Measurements from ENCODE around the gene SDK2. TPM values are rescaled to one million over a fixed set of nuclear protein-coding genes. Genes with fewer than 3 reads are reported as not detected.

Gene SDK2
- total and polyA plus RNA-seq, 11 donors = 0.84 to 4.0 (median 2.6) TPM

- WGBS, 4 donors = 60 to 75% (median 68%) methylated on average over 18 to 19 of the region's 19 CpGs
- ATAC-seq = no peak
- no peak overlapping the region for H3K27ac ChIP-seq
- no peak overlapping the region for H3K4me3 ChIP-seq
- peaks cover 0 to 68% (median 13%) of the 10 kb centered on the region in 9 donors for H3K27me3 ChIP-seq
- H3K36me3 ChIP-seq = no peaks in the 10 kb centered on the region
- no peak for DNase-seq
- H3K4me1 ChIP-seq = peaks cover 0 to 30% (median 15%) of the 10 kb centered on the region in 12 donors
- intact Hi-C loops (cut with DNase I) = loop anchor here in 9 of 10 donors (5.0 to 10.0 kb wide), 10 partner anchors 49 to 528 kb away; no protein-coding TSS in a partner anchor
- no peaks in the 10 kb centered on the region for H3K9me3 ChIP-seq
- TF ChIP-seq, protein P1, sequence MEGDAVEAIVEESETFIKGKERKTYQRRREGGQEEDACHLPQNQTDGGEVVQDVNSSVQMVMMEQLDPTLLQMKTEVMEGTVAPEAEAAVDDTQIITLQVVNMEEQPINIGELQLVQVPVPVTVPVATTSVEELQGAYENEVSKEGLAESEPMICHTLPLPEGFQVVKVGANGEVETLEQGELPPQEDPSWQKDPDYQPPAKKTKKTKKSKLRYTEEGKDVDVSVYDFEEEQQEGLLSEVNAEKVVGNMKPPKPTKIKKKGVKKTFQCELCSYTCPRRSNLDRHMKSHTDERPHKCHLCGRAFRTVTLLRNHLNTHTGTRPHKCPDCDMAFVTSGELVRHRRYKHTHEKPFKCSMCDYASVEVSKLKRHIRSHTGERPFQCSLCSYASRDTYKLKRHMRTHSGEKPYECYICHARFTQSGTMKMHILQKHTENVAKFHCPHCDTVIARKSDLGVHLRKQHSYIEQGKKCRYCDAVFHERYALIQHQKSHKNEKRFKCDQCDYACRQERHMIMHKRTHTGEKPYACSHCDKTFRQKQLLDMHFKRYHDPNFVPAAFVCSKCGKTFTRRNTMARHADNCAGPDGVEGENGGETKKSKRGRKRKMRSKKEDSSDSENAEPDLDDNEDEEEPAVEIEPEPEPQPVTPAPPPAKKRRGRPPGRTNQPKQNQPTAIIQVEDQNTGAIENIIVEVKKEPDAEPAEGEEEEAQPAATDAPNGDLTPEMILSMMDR (IDR thresholded peaks at IDR 0.05) = peak in 1 of 12 donors; percentile 14
- no peak for TF ChIP-seq POLR2A (IDR thresholded peaks at IDR 0.05)
Observed at GRCh38 chr17:73646409-73647300, 2.4 kb upstream of the SDK2 start.

DNA sequence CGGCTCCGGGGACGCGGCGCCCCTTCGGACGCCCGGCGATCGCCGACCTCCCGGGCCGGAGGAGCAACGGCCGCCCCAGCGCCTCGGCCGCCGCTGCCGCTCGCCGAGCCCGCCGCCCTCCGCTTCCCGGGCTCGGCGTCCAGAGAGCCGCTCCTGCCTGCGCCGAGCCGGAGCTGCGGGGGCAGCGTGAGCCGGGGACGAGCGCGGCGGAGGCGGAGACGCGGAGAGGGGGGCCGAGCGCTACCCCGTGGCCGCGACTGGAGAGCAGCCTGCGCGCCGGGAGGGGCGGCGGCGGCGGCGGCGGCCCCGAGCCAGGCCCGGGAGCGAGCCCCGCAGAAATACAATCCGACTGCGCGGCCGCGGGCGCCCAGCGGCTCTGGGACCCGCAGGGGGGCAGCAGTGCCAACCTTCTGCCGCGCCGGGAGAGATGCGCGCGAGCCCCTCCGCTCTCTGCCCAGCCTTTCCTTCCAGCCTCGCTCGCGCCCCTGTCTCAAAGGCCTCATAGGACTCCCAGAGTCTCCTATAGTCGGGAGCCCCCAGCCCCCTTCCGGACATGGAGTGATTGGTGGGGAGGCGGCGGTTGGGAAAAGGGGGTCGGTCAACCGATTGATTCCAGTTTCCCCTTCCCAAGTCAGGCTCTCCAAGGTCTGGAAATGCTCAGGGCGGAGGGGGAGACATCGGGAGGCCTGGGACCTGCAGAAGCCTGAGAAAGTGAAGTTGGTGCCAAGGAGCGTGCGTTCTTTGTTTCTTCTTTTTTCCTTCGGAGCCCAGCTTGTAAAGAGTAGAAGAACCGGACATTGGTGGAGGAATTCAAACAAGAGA is 1.0 kb upstream of the SDK2 start:
- no peak for TF ChIP-seq POLR2A (IDR thresholded peaks at IDR 0.05)
- TF ChIP-seq, protein P1 (IDR thresholded peaks at IDR 0.05) = peak in 4 of 12 donors; percentile 7 to 35 (median 18)
- H3K27me3 ChIP-seq = peaks cover 0 to 68% (median 13%) of the 10 kb centered on the region in 9 donors
- 3 to 13% (median 7%) methylated on average over 12 to 90 of the region's 90 CpGs for WGBS, 4 donors
- ATAC-seq = peak; percentile 41 to 87 (median 77)
- H3K9me3 ChIP-seq = no peaks in the 10 kb centered on the region
- peak overlapping the region in 4 of 12 donors; percentile 20 to 50 (median 47) for H3K27ac ChIP-seq
- peak; percentile 61 to 72 (median 65) for DNase-seq
- no peaks in the 10 kb centered on the region for H3K36me3 ChIP-seq
- intact Hi-C loops (cut with DNase I) = loop anchor here (1.0 to 10.0 kb wide), 13 partner anchors 48 to 530 kb away; no protein-coding TSS in a partner anchor
- H3K4me3 ChIP-seq = peak overlapping the region in 11 of 12 donors; percentile 20 to 68 (median 57)
- H3K4me1 ChIP-seq = peaks cover 0 to 30% (median 15%) of the 10 kb centered on the region in 12 donors

GRCh38 chr17:73643852-73644144 is 447 bp downstream of the SDK2 start:
- DNase-seq (no peak), ATAC-seq (peak in 1 of 4 donors; percentile 2)
- intact Hi-C loops (cut with DNase I) = loop anchor here in 8 of 10 donors (2.0 to 10.0 kb wide), 8 partner anchors 61 to 531 kb away; no protein-coding TSS in a partner anchor
- H3K4me3 ChIP-seq = peak overlapping the region; percentile 37 to 68 (median 56)
- peaks cover 0 to 67% (median 13%) of the 10 kb centered on the region in 9 donors for H3K27me3 ChIP-seq
- TF ChIP-seq POLR2A (IDR thresholded peaks at IDR 0.05) = no peak
- TF ChIP-seq, protein P1 (IDR thresholded peaks at IDR 0.05) = no peak
- peaks cover 0 to 30% (median 15%) of the 10 kb centered on the region in 12 donors for H3K4me1 ChIP-seq
- H3K27ac ChIP-seq = peak overlapping the region in 1 of 12 donors; percentile 50
- no peaks in the 10 kb centered on the region for H3K36me3 ChIP-seq
- no peaks in the 10 kb centered on the region for H3K9me3 ChIP-seq
- WGBS, 4 donors = 0% methylated on average over 6 to 13 of the region's 13 CpGs
